Stimulated activated CD8-positive, alpha-beta memory T cell treated with anti-CD3 and anti-CD28 coated beads, Interleukin-4, amount 100 ng/mL, for 48 hours (primary cell): Measurements from ENCODE around the gene REV3L.

Experiments used
- DNase-seq: peaks from one replicate; pipeline ENCODE4 v3.0.0-alpha.2; 2020

Gene REV3L

DNA sequence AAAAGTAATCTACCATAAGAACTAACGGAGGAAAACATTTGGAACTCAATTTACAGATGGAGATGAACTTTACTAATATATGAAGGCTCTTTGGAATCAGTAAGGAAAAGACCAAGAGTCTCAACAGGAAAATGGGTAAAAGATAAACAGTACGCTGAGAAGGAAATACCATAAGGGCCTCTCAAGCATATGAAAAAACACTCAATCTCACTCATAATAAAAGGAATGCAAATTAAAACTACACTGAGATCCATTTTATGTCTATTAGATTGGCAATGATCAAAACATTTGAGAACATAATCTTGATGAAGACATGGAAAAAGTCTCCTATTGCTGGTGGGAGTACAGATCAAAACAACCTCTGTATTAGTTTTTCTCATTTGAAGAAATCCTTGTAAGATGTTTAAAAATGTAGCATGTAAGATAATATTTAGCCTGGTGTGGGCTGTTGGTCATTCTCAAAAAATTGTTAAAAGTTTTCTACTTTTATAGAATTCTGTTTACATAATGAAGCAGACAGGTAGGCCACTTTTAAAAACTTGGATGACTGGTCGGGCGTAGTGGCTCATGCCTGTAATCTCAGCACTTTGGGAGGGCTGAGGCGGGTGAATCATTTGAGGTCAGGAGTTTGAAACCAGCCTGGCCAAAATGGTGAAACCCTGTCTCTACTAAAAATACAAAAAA is 14.5 kb downstream of the REV3L start:
- DNase-seq, result peak; percentile 51

DNA sequence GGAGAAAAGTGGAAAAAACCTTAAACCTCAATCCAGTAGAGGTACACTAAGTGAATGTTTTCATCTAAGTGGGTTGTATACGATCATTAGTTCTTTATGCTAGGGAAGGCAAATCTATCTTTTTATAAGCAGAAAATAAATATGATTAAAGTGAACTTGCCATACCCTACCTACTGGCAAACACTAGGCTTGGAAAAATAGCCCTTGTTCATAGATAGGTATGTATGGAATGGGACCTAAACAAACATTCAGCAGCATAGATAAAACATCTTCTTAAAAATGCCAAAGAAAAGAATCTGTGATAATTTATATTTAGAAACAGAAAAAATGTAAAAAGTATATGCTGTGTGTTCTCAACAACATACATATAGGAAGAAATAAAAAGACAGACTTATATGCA is 18.8 kb downstream of the REV3L start:
- no peak for DNase-seq

DNA sequence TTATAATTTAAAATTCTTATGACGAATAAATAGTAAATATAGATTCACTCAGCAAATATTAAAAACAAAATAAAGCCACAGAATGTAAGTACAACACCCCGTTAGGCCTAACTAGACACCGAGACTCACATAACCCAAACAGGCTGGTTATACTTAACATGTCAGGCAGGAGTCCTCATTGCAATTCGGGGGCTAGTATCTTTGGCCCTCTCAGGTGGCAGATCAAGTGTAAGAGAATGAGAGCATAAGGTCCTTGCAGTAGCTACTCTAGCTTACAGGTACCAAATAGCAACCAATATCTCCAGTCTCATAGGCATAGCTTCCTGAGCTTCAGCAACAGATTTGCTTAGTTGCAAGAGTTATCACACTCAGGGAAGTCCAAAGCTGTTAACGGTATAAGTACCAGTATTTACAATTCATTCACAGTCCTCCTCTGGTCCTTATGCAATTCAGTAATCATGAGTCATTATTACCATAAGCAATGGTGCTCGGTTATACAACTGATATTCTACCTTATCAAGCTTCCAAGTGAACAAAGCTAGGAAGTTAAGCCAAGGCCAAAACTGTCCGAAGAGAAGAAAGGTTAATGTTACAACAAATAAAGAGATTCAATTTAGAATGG is 20.1 kb downstream of the REV3L start:
- no peak for DNase-seq

DNA sequence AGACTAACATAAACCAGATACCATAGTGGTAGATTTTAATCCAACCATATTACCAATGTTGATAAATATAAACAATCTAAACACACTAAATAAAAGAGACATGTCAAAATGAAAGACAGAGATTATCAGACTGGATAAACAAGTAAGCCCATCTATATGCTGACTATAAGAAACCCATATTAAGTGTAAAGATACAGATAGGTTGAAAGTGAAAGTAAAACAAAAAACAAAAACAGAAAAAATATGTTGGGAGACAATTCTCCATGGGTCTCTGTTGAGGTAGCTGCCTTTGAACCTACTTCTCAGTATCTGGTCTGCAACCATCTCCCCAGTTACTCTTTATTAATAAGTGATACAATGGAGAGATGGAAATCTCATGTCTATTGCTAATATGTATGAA is 21.2 kb downstream of the REV3L start:
- DNase-seq, result no peak

DNA sequence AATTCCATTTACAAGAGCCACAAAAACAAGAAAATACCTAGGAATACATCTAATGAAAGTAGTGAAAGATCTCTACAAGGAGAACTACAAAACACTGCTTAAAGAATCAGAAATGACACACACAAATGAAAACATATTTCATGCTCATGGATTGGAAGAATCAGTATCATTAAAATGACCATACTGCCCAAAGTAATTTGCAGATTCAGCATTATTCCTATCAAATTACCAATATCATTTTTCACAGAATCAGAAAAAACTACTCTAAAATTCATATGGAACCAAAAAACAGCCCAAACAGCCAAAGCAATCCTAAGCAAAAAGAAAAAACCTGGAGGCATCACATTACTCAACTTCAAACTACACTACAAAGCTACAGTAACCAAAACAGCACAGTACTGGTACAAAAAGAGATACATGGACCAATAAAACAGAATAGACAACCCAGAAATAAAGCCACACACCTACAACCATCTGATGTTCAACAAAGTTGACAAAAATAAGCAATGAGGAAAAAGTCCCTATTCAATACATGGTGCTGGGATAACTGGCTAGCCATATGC is 24.3 kb downstream of the REV3L start:
- DNase-seq, result no peak

DNA sequence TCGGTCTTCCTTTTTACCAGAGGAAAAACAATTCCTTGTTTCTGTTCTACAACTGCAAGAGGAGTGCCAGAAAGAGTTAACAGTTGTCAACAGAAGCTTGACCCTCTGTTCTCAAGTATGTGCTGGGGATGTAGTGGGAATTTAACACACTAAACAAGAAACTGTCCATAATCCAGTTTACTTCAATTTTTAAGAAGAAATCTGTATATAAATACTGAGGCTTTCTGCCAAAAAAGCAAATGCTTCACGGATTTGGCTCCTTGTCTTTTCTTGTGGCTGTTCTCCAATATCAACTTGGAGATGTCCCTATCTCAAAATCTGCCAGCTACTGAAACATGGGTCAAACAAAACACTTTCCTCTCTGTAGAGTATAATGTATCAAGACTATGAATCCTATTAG is 26.8 kb downstream of the REV3L start:
- DNase-seq, result no peak

DNA sequence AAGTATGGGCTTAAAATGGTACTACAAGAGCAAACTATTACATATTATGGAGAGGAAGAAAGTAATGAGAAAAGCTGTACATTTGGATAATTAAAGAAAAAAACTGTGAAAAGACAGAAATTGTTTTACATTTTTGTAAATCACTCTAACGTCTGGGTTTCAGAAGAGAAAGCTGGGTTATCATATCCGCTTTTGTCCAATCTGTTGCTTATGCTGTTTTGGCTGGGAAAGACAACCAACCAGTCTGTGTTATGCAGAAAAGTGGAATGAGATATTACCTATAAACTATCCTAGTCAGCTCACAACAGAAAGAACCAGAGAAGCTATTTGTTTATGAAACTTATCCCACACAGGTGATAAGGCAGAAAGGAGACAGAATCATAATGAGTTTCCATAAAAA is 32.4 kb downstream of the REV3L start:
- DNase-seq, result no peak

DNA sequence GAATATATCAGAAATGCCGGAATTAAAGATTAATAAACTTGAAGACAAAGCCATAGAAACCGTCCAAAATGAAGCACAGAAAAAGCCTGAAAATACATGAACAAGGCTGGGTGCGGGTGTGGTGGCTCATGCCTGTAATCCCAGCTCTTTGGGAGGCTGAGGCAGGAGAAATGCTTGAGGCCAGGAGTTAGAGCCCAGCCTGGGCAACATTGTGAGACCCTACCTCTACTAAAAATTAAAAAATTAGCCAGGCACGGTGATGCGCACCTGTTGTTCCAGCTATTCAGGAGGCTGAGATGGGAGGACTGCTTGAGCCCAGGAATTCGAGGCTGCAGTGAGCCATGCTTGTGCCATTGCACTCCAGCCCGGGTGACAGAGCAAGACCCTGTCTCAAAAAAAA is 32.9 kb downstream of the REV3L start:
- no peak for DNase-seq

DNA sequence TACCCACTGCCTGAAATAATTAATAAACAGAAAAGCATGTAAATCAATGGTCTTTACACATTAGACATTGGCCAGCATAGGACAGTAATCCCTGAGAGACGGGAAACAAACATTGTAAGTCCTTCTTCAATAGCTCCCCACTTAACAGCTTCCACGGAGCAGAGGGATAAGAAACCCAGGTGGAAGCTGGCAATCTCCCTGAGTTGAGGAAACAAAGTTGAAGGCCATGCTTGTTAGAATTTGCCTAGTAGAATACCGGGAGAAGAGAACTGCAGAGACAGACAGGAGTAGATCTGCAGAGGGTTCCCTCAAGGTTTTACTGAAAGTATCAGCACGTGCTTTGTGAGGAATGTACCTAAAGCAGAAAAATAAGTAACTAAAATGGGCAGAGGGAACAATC is 33.9 kb downstream of the REV3L start:
- no peak for DNase-seq

DNA sequence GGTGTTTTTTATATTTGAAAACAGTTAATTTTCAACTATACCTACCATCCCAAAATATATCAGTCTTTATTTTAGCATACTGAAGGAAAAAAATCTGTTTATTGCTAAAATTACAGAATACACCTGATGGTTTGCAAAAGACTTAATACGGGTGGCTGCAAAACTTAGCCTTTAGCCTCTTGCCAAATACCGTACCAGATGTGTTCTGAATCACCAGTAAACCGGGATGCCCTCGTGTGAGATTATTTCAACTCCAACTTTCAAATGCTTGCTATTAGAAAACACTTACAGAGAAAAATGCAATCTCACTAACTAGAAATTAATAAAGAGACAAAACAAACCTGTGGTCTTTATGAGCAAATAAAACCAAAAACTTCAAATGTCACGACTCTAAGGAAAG is 36.0 kb downstream of the REV3L start:
- DNase-seq, result no peak

DNA sequence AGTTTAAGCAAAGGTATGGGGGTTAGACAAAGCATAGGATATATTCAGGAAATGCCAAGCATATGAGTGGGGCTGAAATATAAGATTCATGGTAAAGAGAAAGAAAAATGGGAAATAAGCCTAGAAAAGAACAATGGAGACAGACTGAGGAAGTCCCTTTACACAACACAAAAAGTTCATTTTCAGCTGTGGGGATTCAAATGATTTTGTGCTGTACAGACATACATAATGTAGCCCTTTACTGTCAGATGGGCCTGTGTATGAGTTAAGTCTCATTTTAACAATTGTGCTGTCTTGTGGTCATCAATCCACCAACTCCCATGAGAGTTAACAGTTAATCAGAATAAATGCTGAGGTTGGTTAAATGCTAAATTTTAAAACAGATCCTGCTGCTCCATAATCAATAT is 37.2 kb downstream of the REV3L start:
- no peak for DNase-seq

DNA sequence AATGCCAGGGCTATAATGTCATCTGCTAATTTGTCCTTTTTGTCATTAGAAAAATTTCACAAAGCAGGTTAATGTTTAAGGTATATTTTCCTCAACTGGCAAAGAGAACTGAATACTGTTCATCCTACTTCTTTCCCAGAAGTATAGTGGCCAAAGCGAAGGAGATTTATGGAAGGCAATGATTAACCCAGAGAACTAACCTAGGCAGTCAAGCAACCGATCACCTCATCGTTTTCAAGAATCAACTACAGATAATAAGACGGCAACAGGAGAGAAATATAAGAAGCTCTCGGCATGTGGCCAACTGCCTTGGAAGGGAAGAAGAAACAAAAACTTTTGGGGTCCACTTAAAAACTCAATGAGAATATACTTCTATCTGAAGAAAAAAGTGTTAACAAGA is 38.2 kb downstream of the REV3L start:
- DNase-seq, result no peak

DNA sequence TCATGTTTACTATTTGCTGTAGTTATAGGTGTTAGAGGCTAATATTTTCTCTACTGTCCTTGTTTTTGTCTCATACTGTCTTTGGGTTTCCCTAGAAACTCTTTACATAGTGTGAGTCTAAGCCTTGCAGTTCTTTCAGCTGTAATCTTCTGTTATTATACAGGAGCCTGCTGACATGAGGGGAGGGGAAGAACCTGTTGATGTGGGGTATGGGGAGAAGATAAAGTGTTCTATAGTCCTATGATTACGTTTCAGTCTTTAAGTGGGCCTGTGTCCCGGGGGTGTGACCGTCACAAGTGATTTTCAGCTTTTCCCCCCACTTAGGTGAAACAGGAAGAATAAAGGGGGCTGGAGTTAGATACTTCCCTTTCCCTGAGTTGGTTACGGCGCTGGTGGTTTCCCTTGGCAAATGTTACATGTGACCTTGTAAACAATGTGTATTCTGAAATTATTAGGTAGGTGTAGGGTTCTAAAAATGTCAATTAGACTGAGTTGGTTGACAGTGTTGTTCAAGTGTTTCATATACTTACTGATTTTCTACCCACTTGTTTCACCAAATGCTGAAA is 41.3 kb downstream of the REV3L start:
- DNase-seq, result no peak

DNA sequence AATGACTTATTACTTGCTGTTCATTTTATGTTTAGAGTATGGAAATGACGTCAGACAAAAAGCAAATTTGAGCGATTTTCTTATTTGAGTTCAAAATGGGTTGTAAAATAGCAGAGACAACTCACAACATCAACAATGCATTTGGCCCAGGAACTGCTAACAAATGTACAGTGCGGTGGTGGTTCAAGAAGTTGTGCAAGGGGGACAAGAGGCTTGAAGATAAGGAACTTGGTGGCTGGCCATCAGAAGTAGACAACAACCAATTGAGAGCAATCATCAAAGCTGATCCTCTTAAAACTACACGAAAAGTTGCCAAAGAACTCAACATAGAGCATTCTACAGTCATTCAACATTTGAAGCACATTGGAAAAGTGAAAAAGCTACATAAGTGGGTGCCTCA is 43.8 kb downstream of the REV3L start:
- DNase-seq, result no peak

DNA sequence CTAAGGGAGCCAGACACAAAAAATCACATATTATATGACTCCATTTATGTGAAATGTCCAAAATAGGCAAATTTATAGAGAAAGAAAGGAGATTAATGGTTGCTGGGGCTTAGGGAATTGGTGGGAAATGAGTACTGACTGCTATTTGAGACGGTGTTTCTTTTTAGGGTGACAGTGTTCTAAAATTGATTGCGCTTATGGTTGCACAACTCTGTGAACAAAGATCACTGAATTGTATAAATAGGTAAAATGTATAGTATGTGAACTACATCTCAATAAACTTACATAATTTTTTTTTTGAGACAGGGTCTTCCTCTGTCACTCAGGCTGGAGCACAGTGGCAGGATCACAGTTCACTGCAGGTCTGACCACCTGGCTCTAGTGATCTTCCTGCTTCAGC is 45.4 kb downstream of the REV3L start:
- DNase-seq, result no peak

DNA sequence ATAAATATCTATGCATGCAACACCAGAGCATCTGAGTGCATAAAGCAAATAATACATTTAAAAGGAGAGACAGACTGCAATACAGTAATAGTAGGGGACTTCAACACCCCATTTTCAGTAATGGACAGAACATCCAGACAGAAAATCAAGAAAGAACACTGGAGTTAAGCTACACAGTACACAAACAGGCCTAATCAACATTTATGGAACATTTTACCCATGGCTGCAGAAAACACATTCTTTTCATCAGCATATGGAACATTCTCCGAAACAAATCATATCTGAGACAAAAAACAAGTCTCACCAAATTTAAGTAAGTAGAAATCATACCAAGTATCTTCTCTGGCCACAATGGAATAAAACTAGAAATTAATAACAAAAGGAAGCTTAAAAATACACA is 50.5 kb downstream of the REV3L start:
- DNase-seq, result no peak

DNA sequence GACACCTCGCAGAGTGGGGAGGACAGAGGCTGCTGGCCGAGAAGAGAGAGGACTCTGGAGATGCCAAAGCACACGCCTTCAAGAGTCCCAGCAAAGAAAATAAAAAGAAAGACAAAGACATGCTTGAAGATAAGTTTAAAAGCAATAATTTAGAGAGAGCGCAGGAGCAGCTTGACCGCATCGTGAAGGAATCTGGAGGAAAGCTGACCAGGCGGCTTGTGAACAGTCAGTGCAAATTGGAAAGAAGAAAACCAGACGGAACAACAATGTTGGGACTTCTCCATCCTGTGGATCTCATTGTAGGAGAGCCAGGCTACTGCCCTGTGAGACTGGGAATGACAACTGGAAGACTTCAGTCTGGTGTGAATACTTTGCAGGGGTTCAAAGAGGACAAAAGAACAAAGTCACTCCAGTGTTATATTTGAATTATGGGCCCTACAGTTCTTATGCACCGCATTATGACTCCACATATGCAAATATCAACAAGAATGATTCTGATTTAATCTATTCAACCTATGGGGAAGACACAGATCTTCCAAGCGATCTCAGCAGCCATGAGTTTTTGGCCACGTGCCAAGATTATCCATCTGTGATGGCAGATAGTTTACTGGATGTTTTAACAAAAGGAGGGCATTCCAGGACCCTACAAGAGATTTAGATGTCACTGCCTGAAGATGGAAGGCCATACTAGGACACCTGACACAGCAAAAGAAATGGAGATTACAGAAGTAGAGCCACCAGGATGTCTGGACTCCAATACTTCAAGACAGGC is 52.2 kb downstream of the REV3L start:
- no peak for DNase-seq

DNA sequence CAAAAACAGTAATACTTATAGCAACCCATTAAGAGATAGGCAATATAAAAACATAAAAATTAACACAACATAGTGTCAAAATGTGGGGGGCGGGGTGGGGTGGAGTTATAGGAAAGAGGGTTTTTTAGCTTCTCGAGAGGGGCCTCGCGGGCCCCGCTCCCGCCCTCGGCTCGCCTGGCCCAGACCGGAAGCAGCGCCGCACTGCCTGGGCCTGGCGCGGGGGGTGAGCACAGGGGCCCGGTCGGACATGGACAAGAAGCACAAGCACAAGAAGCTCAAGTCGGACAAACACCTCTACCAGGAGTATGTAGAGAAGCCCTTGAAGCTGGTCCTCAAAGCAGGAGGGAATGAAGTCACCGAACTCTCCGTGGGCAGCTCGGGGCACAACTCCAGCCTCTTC is 53.4 kb downstream of the REV3L start:
- DNase-seq, result no peak

DNA sequence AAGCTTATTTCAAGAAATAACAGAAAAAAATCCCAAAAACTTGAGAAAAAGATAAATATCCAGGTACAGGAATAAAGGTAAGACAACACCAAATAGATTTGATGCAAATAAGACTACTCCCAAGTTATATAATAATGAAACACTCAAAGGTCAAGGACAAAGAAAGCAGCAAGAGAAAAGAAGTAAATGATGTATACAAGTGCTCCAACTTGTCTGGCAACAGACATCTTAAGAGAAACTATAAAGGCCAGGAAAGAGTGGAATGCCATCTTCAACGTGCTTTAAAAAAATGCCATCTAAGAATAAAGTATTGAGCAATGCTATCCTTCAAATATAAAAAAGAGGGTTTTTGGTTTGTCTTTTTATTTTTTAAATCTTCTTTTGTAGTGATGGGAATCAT is 54.2 kb downstream of the REV3L start:
- DNase-seq, result no peak

DNA sequence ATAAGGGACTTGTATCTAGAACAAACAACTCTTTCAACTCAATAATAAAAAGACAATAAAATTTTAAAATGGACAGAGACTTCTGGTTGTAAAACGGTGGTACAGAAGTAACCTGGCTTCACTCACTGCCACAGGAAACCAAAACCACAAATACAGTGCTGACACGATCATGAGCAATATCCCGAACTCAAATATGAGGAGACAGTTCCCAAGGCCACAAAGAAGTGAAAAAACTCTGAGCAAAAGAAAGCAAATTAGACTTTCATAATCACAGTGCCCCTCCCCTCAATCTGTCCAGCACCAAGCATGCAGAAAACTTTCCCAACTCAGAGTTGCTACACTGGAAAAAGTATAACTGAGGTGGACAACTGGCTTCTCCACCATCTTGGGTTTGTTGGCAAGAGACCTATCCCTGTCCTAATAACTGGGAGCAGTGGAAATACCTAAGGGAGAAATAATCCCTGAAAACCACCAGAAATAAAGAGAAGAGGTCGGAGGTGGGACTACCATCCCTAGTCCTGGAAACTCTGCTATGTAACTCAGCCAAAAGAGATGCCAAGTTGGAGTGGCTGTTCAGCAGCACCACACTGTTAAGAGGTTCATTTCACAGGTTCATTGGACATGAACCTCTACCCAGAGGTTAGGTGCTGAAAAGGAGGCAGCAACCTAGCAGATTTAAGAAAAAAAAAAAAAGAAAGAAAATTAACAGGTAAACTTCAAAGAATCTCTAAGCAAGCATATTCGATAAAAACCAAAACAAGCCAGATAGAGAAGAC is 55.5 kb downstream of the REV3L start:
- no peak for DNase-seq

DNA sequence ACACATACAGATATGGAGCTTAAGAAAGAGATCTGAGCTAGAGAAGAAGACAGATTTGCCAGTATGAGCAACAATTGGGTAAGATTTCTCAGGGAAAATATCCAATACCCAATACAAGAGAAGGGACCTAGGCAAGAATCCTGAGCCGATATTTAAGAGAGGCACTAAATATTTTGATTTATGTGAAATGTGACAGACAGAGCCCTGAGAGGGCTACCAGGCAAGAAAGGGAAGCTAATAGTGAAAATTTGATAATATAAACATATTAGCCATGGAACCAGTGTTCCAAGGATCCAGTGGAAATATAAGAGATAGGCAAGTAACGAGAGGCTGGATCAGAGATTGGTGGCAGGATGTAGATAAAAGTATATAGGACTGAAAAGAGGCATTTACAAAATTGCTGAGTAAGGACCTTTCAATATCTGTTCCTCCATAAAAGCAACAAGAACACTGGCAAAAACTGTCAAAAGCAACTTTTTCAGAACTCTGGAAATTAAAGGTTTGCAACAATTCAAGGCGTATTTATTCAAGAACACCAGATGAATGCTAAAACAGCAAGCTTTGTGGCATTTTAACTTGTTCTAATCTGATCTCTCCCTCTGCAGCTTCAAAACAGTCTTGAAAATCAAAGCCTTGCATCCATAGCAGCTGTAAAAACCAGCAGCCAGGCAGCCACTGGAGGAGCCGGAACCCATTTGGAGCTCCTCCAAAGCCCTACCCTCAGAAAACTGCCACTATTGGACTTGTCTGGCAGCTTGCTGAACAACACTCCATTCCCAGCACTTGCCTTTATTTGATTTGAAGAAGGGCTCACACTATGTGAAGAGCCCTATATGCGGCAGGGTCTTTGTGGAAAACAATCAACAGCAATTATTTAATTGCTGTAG is 58.8 kb downstream of the REV3L start:
- no peak for DNase-seq
